ENCODE results near the gene PAPPA. TPM values are rescaled to one million over a fixed set of nuclear protein-coding genes. Genes with fewer than 3 reads are reported as not detected.

The PAPPA gene
- total RNA-seq, 1 donor from 2014 or later: 0.69 TPM

DNA sequence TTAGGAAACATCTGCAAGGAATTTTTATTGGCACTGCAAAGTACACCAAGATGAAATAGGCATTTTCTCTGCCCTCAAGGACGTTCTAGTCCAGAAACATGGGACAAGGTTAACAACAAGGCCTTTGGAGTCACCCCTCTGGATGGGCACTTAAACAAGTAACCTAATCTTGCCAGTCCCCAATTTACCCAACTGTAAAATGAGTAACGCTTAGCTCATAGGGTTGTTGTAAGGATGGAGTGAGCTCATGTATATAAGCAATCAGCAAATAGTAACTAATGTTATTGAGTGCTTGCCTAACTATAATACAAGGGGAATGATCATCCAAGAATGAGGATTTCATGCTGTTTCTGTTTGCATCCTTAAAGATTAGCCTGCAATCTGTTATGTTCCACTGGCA lies 189.3 kb downstream of the PAPPA start:
- intact Hi-C loops (cut with micrococcal nuclease): no loop called here
- TF ChIP-seq, protein P1, sequence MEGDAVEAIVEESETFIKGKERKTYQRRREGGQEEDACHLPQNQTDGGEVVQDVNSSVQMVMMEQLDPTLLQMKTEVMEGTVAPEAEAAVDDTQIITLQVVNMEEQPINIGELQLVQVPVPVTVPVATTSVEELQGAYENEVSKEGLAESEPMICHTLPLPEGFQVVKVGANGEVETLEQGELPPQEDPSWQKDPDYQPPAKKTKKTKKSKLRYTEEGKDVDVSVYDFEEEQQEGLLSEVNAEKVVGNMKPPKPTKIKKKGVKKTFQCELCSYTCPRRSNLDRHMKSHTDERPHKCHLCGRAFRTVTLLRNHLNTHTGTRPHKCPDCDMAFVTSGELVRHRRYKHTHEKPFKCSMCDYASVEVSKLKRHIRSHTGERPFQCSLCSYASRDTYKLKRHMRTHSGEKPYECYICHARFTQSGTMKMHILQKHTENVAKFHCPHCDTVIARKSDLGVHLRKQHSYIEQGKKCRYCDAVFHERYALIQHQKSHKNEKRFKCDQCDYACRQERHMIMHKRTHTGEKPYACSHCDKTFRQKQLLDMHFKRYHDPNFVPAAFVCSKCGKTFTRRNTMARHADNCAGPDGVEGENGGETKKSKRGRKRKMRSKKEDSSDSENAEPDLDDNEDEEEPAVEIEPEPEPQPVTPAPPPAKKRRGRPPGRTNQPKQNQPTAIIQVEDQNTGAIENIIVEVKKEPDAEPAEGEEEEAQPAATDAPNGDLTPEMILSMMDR (IDR thresholded peaks at IDR 0.05; ENCODE audit: borderline replicate concordance): no peak
- Histone ChIP-seq H3K36me3 (no peaks in the 10 kb centered on the region), H3K27ac (replicated peaks) (no peak overlapping the region), H3K4me1 (peaks cover 10% of the 10 kb centered on the region), H3K4me3 (no peak overlapping the region), H3K27me3 (ENCODE audit: low read depth) (no peaks in the 10 kb centered on the region), H3K9me3 (replicated peaks) (no peaks in the 10 kb centered on the region)
- no peak for DNase-seq

DNA sequence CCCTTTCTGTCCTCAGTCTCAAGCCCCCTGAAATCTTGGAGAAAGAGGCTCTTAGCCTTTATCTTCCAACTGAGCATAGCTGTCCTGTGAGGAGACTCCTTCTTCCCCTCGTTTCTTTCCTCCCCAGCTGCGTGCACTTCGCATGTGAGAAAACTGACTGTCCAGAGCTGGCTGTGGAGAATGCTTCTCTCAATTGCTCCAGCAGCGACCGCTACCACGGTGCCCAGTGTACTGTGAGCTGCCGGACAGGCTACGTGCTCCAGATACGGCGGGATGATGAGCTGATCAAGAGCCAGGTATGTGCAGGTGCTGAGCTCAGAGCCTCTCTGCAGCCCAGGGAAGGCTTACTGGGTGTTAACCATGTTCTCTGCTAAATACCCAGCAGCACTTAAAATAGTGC lies 190.8 kb downstream of the PAPPA start:
- Histone ChIP-seq H3K4me3 (no peak overlapping the region), H3K4me1 (peaks cover 10% of the 10 kb centered on the region), H3K27me3 (ENCODE audit: low read depth) (no peaks in the 10 kb centered on the region), H3K36me3 (no peaks in the 10 kb centered on the region), H3K9me3 (replicated peaks) (no peaks in the 10 kb centered on the region), H3K27ac (replicated peaks) (no peak overlapping the region)
- TF ChIP-seq, protein P1 (IDR thresholded peaks at IDR 0.05; ENCODE audit: borderline replicate concordance): no peak
- no peak for DNase-seq
- intact Hi-C loops (cut with micrococcal nuclease): no loop called here

DNA sequence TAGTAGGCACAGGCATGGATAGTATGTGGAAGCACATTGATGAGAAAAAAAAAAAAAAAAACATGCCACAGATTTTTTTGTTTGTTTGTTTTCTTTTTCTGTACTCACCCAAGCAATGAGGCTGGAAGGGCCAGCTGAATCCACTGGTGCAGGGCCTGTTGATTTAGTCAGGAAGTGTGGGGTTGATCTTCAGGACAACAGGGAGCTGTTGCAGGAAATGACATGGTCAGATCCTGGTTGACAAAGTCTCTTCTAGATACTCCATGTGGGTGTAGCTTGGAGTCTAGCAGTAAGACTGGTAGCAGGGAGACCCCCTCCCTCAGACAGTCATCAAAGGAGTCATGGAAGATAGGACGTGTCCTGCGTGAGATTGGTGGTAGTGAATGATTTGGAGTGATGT lies 191.8 kb downstream of the PAPPA start:
- H3K27me3 ChIP-seq (ENCODE audit: low read depth): no peaks in the 10 kb centered on the region
- no peaks in the 10 kb centered on the region for H3K9me3 ChIP-seq (replicated peaks)
- DNase-seq: no peak
- H3K36me3 ChIP-seq: no peaks in the 10 kb centered on the region
- intact Hi-C loops (cut with micrococcal nuclease): no loop called here
- no peak overlapping the region for H3K27ac ChIP-seq (replicated peaks)
- H3K4me1 ChIP-seq: peaks cover 10% of the 10 kb centered on the region
- no peak overlapping the region for H3K4me3 ChIP-seq
- TF ChIP-seq, protein P1 (IDR thresholded peaks at IDR 0.05; ENCODE audit: borderline replicate concordance): no peak

- no peak for DNase-seq
- TF ChIP-seq, protein P1 (IDR thresholded peaks at IDR 0.05; ENCODE audit: borderline replicate concordance): no peak
- Histone ChIP-seq H3K9me3 (replicated peaks) (no peaks in the 10 kb centered on the region), H3K27ac (replicated peaks) (no peak overlapping the region), H3K4me1 (peaks cover 10% of the 10 kb centered on the region), H3K36me3 (no peaks in the 10 kb centered on the region), H3K27me3 (ENCODE audit: low read depth) (no peaks in the 10 kb centered on the region), H3K4me3 (no peak overlapping the region)
- intact Hi-C loops (cut with micrococcal nuclease): no loop called here
These were observed 192.2 kb downstream of the PAPPA start for GRCh38 chr9:116345817-116346216.

- no peaks in the 10 kb centered on the region for H3K27me3 ChIP-seq (ENCODE audit: low read depth)
- intact Hi-C loops (cut with micrococcal nuclease): no loop called here
- no peak for DNase-seq
- H3K36me3 ChIP-seq: no peaks in the 10 kb centered on the region
- no peak overlapping the region for H3K27ac ChIP-seq (replicated peaks)
- H3K9me3 ChIP-seq (replicated peaks): no peaks in the 10 kb centered on the region
- TF ChIP-seq, protein P1 (IDR thresholded peaks at IDR 0.05; ENCODE audit: borderline replicate concordance): no peak
- H3K4me3 ChIP-seq: no peak overlapping the region
- H3K4me1 ChIP-seq: peaks cover 18% of the 10 kb centered on the region
These were observed 196.1 kb downstream of the PAPPA start for GRCh38 chr9:116349684-116350083.

DNA sequence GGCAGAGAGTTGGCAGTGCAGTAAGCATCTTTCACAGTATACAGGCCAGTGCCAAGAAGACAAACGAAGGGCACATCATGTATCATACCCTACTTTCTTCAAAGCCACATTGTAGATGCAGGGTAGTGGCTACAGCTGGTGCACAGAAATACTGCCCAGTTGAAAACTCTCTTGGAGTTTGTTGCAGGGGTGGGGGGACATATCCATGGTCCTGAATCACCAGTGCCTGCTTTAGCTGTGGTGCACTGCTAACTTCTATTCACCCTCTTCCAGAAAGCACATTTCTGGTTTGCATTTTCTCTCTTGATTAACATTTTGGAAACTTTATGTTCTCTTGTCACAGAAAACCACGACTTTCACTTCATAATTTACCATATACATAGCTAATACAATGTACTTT lies 196.6 kb downstream of the PAPPA start:
- no peak for DNase-seq
- H3K27ac ChIP-seq (replicated peaks): no peak overlapping the region
- peaks cover 22% of the 10 kb centered on the region for H3K4me1 ChIP-seq
- no peaks in the 10 kb centered on the region for H3K9me3 ChIP-seq (replicated peaks)
- H3K36me3 ChIP-seq: no peaks in the 10 kb centered on the region
- TF ChIP-seq, protein P1 (IDR thresholded peaks at IDR 0.05; ENCODE audit: borderline replicate concordance): no peak
- H3K4me3 ChIP-seq: no peak overlapping the region
- intact Hi-C loops (cut with micrococcal nuclease): no loop called here
- H3K27me3 ChIP-seq (ENCODE audit: low read depth): no peaks in the 10 kb centered on the region

Data from left ventricle myocardium inferior (tissue), 1 donor.